GM21360 (cell line): ENCODE results near the gene LMX1B.

ENCODE experiments used
- ATAC-seq: cut with Tn5 transposase; IDR thresholded peaks from one replicate; pipeline ENCODE4 v1.9.1; 2021; ENCODE audit warnings: mild to moderate bottlenecking, moderate library complexity; ENCODE audit not compliant: unreplicated experiment

Gene LMX1B

GRCh38 chr9:126693428-126693944 is 79.8 kb downstream of the LMX1B start:
- no peak for ATAC-seq

- ATAC-seq: no peak
These were observed 80.7 kb downstream of the LMX1B start for GRCh38 chr9:126694206-126695081.

- no peak for ATAC-seq
These were observed 81.5 kb downstream of the LMX1B start for GRCh38 chr9:126695186-126695585.

GRCh38 chr9:126695701-126696400 is 82.1 kb downstream of the LMX1B start:
- ATAC-seq: no peak

- no peak for ATAC-seq
These were observed 82.8 kb downstream of the LMX1B start for GRCh38 chr9:126696401-126697145.

- no peak for ATAC-seq
These were observed 83.6 kb downstream of the LMX1B start for GRCh38 chr9:126697330-126697729.

- ATAC-seq: no peak
These were observed 84.5 kb downstream of the LMX1B start for GRCh38 chr9:126698251-126698650.

GRCh38 chr9:126698756-126699155 is 85.0 kb downstream of the LMX1B start:
- no peak for ATAC-seq

- no peak for ATAC-seq
These were observed 85.7 kb downstream of the LMX1B start for GRCh38 chr9:126699401-126699881.

GRCh38 chr9:126700296-126700695 is 86.6 kb downstream of the LMX1B start:
- no peak for ATAC-seq

GRCh38 chr9:126700903-126701812 is 87.4 kb downstream of the LMX1B start:
- ATAC-seq: no peak

- ATAC-seq: no peak
These were observed 88.0 kb downstream of the LMX1B start for GRCh38 chr9:126701813-126702140.

GRCh38 chr9:126702151-126703001 is 88.6 kb downstream of the LMX1B start:
- no peak for ATAC-seq

- no peak for ATAC-seq
These were observed 89.5 kb downstream of the LMX1B start for GRCh38 chr9:126703002-126703865.

GRCh38 chr9:126703866-126704156 is 90.1 kb downstream of the LMX1B start:
- ATAC-seq: no peak

- no peak for ATAC-seq
These were observed 90.6 kb downstream of the LMX1B start for GRCh38 chr9:126704157-126704891.

GRCh38 chr9:126704892-126705766 is 91.4 kb downstream of the LMX1B start:
- ATAC-seq: no peak
